OCI-LY3 (cell line): ENCODE measurements around the gene HAUS7.

Experiments used
- EZH2phosphoT487 ChIP-seq: fragments of 200-600 bp; shearing (Covaris generic); IDR thresholded peaks from 2 replicates; pipeline ENCODE4 v1.6.1; 2018; ENCODE audit warnings: antibody characterized with exemption, mixed run types, low read depth
- TF ChIP-seq, protein P1 (sequence below): fragments of 200-600, 300-600 bp; sonication (generic); IDR thresholded peaks from 2 replicates; pipeline ENCODE4 v1.5.1; 2014; ENCODE audit warnings: antibody characterized with exemption, low read length, low read depth

DNA sequence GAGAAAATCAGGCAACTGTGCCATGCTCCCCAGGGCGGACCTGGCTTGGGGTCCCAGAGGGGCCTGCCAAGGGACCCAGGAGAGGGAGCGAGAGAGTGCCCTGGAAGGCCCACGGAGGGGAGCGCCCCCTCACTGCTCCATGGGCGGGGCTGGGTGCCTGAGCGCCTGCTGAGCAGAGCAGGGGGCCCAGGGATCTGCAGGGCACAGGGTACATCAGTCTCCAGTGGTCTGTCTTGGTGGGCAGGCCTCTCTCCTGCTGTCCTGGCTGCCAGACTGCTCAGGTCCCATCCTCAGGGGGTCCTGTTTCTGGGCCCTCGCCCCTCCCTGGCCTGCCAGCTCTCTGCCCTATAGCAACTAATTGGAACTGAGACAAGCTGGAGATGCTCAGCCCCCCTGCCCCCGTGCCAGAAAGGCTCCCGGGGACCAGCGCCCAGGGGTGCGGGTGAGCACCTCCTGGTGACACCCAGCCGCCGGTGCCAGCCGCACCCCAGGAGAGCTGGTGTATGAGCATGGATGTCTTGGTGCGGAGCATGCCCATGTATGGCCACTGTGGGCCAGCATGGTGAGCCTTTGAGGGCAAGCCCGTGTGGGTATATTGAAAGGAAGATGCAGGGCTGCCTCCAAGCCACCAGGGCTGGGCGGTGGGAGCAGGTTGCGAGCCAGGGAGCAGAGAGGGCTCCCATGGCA is 25.7 kb upstream of the HAUS7 start:
- TF ChIP-seq EZH2phosphoT487 = no peak
- TF ChIP-seq, protein P1, sequence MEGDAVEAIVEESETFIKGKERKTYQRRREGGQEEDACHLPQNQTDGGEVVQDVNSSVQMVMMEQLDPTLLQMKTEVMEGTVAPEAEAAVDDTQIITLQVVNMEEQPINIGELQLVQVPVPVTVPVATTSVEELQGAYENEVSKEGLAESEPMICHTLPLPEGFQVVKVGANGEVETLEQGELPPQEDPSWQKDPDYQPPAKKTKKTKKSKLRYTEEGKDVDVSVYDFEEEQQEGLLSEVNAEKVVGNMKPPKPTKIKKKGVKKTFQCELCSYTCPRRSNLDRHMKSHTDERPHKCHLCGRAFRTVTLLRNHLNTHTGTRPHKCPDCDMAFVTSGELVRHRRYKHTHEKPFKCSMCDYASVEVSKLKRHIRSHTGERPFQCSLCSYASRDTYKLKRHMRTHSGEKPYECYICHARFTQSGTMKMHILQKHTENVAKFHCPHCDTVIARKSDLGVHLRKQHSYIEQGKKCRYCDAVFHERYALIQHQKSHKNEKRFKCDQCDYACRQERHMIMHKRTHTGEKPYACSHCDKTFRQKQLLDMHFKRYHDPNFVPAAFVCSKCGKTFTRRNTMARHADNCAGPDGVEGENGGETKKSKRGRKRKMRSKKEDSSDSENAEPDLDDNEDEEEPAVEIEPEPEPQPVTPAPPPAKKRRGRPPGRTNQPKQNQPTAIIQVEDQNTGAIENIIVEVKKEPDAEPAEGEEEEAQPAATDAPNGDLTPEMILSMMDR = no peak
